HEK293 (cell line): Measurements from ENCODE around the gene PDE9A.

Source experiments
- CTCF ChIA-PET: fragments of 350-600 bp; formaldehyde crosslinking; extraction: SDS; loops from one replicate; lab custom pipeline; 2021; ENCODE audit warnings: antibody characterized with exemption; lab: Yijun Ruan, JAX
- POLR2A ChIA-PET: fragments of 300-600 bp; formaldehyde crosslinking; extraction: SDS; loops from one replicate; lab custom pipeline; 2020; ENCODE audit warnings: antibody characterized with exemption, inconsistent platforms; lab: Yijun Ruan, JAX
- H3K27ac ChIP-seq: fragments of 200-500 bp; sonication (Bioruptor generic); 2 replicates; pipeline ENCODE4 v1.5.1; 2014; ENCODE audit warnings: low read depth, low read length, control low read depth, inconsistent platforms; ENCODE audit errors: extremely low read depth
- H3K36me3 ChIP-seq, 2 experiments: fragments of 200-500 bp in 1 of 2; sonication (Bioruptor generic) in 1 of 2; 1 replicate in 1 of 2; 2 replicates in 1 of 2; pipeline ENCODE4 v1.5.1; 2014 to 2017; ENCODE audit warnings: inconsistent platforms in 2 of 2, low read length in 2 of 2; ENCODE audit not compliant: control insufficient read depth in 2 of 2, insufficient read depth in 1 of 2
- H3K4me1 ChIP-seq: fragments of 200-500 bp; sonication (Bioruptor generic); 2 replicates; pipeline ENCODE4 v1.5.1; 2014; ENCODE audit warnings: mild to moderate bottlenecking, low read length, inconsistent platforms; ENCODE audit not compliant: control insufficient read depth, insufficient read depth
- H3K4me3 ChIP-seq: 2 replicates; pipeline ENCODE4 v1.5.1; 2011; ENCODE audit warnings: low read depth, mild to moderate bottlenecking, control low read depth, low read length, moderate library complexity
- H3K9me3 ChIP-seq: fragments of 200-500 bp; sonication (Bioruptor generic); 2 replicates; pipeline ENCODE4 v1.5.1; 2014; ENCODE audit warnings: low read depth, low read length, inconsistent platforms; ENCODE audit not compliant: control insufficient read depth, insufficient read depth
- ATF2 ChIP-seq: fragments of 450-650 bp; formaldehyde crosslinking; IDR thresholded peaks from 2 replicates; pipeline ENCODE4 v1.5.1; 2016; ENCODE audit warnings: missing biosample characterization, missing genetic modification characterization, low read depth
- ELK4 ChIP-seq: IDR thresholded peaks from 2 replicates; pipeline ENCODE4 v1.6.1; 2011; ENCODE audit warnings: mild to moderate bottlenecking, low read depth, low read length, borderline replicate concordance
- HOXC10 ChIP-seq: sonication (generic); formaldehyde crosslinking; IDR thresholded peaks from 2 replicates; pipeline ENCODE4 v1.8.1; 2023; ENCODE audit warnings: mild to moderate bottlenecking, missing genetic modification reagents
- OSR2 ChIP-seq: fragments of 450-650 bp; formaldehyde crosslinking; IDR thresholded peaks from 2 replicates; pipeline ENCODE4 v1.5.1; 2016; ENCODE audit warnings: missing biosample characterization, missing genetic modification characterization
- PRDM1 ChIP-seq: fragments of 450-650 bp; formaldehyde crosslinking; IDR thresholded peaks from 2 replicates; pipeline ENCODE4; 2016; ENCODE audit warnings: missing biosample characterization, missing genetic modification characterization
- ZFP69B ChIP-seq: fragments of 450-650 bp; formaldehyde crosslinking; IDR thresholded peaks from 2 replicates; pipeline ENCODE4 v1.5.1; 2016; ENCODE audit warnings: missing biosample characterization, missing genetic modification characterization
- ZIC2 ChIP-seq: fragments of 450-650 bp; formaldehyde crosslinking; IDR thresholded peaks from 2 replicates; pipeline ENCODE4 v1.5.1; 2016; ENCODE audit warnings: missing biosample characterization, missing genetic modification characterization
- ZNF10 ChIP-seq: fragments of 450-650 bp; formaldehyde crosslinking; IDR thresholded peaks from 2 replicates; pipeline ENCODE4 v1.5.1; 2017; ENCODE audit warnings: missing biosample characterization, missing genetic modification characterization
- ZNF16 ChIP-seq: fragments of 450-650 bp; formaldehyde crosslinking; IDR thresholded peaks from 2 replicates; pipeline ENCODE4 v1.5.1; 2016; ENCODE audit warnings: low read depth, missing biosample characterization, missing genetic modification characterization
- ZNF580 ChIP-seq: fragments of 450-650 bp; formaldehyde crosslinking; IDR thresholded peaks from 2 replicates; pipeline ENCODE4 v1.5.1; 2016; ENCODE audit warnings: missing biosample characterization, missing genetic modification characterization
- ZNF626 ChIP-seq: fragments of 450-650 bp; sonication (Bioruptor Pico); formaldehyde crosslinking; IDR thresholded peaks from 2 replicates; pipeline ENCODE4 v1.5.1; 2018; ENCODE audit warnings: missing biosample characterization, missing genetic modification characterization, inconsistent platforms
- ZNF654 ChIP-seq: fragments of 450-650 bp; formaldehyde crosslinking; IDR thresholded peaks from 2 replicates; pipeline ENCODE4 v1.5.1; 2016; ENCODE audit warnings: low read depth, missing biosample characterization, missing genetic modification characterization
- ZNF658 ChIP-seq: fragments of 450-650 bp; formaldehyde crosslinking; IDR thresholded peaks from 2 replicates; pipeline ENCODE4; 2016; ENCODE audit warnings: missing biosample characterization, missing genetic modification characterization
- ZNF670 ChIP-seq: fragments of 450-650 bp; formaldehyde crosslinking; IDR thresholded peaks from 2 replicates; pipeline ENCODE4 v1.5.1; 2016; ENCODE audit warnings: missing biosample characterization, missing genetic modification characterization, low read depth
- ZNF677 ChIP-seq: fragments of 450-650 bp; IDR thresholded peaks from 2 replicates; pipeline ENCODE4 v1.5.0; 2018; ENCODE audit warnings: missing biosample characterization, mild to moderate bottlenecking, missing genetic modification characterization, moderate library complexity
- ZNF768 ChIP-seq: fragments of 450-650 bp; formaldehyde crosslinking; IDR thresholded peaks from 2 replicates; pipeline ENCODE4 v1.5.1; 2018; ENCODE audit warnings: missing biosample characterization, mild to moderate bottlenecking, missing genetic modification characterization
- ZNF785 ChIP-seq: fragments of 450-650 bp; formaldehyde crosslinking; IDR thresholded peaks from 2 replicates; pipeline ENCODE4 v1.5.1; 2016; ENCODE audit warnings: missing biosample characterization, missing genetic modification characterization
- TF ChIP-seq, protein P1 (sequence below): sonication (generic); formaldehyde crosslinking; IDR thresholded peaks from 2 replicates; pipeline ENCODE4 v1.8.1; 2022; ENCODE audit warnings: mild to moderate bottlenecking, moderate library complexity, missing genetic modification reagents

PDE9A gene

GRCh38 chr21:42632771-42633690 is 20.4 kb upstream of the PDE9A start:
- Histone ChIP-seq H3K36me3 (no peaks in the 10 kb centered on the region), H3K4me3 (no peak overlapping the region), H3K9me3 (no peaks in the 10 kb centered on the region), H3K4me1 (no peaks in the 10 kb centered on the region), H3K27ac (no peak overlapping the region)
- CTCF ChIA-PET: interaction anchor here (1.1 kb wide), 1 partner anchor 10 kb away, joined by 3 read pairs; no protein-coding TSS in a partner anchor
- POLR2A ChIA-PET: no interaction called here
- 0 out of 2 replicates have a peak, but pooled peaks have one; percentile 6 for TF ChIP-seq ZIC2 (tag by site-specific recombination)
- no peak for TF ChIP-seq ZNF16 (tag by site-specific recombination)
- 0 out of 2 replicates have a peak, but pooled peaks have one; percentile 11 for TF ChIP-seq ATF2 (tag by site-specific recombination)
- TF ChIP-seq PRDM1: no peak

DNA sequence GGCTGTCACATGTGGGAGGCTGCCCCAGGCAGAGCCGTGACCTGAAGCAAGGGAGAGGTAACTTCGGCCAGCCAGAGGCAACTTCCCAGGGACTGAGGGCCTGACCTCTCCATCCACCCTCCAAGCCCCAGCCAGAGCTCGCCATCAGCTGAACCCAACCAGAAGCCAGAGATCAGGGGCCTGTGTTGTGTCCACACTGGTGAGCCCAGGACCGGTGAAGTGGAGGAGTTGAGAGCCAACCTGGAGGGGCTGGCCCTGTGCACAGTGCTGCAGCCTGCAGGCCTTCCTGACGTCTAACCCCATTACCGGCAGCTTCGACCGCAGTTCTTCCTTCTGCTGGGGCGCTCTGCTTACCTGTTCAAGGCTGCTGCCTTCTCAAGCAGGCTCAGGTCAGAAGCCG is 19.6 kb upstream of the PDE9A start:
- ChIA-PET CTCF (no interaction called here), POLR2A (no interaction called here)
- Histone ChIP-seq H3K27ac (no peak overlapping the region), H3K4me3 (no peak overlapping the region), H3K4me1 (no peaks in the 10 kb centered on the region), H3K36me3 (no peaks in the 10 kb centered on the region), H3K9me3 (no peaks in the 10 kb centered on the region)
- TF ChIP-seq ZNF10 (tag by site-specific recombination) (no peak), ELK4 (no peak), ZNF580 (no peak), HOXC10 (CRISPR knock-in tag) (no peak), ZNF768 (tag by site-specific recombination) (no peak), ZNF626 (tag by site-specific recombination) (no peak), ATF2 (tag by site-specific recombination) (no peak), ZNF670 (tag by site-specific recombination) (no peak), ZNF677 (tag by site-specific recombination) (no peak), ZNF654 (tag by site-specific recombination) (no peak), ZFP69B (tag by site-specific recombination) (no peak), OSR2 (tag by site-specific recombination) (no peak), ZNF785 (tag by site-specific recombination) (no peak), ZNF658 (no peak)
- TF ChIP-seq, protein P1, sequence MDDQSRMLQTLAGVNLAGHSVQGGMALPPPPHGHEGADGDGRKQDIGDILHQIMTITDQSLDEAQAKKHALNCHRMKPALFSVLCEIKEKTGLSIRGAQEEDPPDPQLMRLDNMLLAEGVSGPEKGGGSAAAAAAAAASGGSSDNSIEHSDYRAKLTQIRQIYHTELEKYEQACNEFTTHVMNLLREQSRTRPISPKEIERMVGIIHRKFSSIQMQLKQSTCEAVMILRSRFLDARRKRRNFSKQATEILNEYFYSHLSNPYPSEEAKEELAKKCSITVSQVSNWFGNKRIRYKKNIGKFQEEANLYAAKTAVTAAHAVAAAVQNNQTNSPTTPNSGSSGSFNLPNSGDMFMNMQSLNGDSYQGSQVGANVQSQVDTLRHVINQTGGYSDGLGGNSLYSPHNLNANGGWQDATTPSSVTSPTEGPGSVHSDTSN (CRISPR knock-in tag): no peak
